Measurements from ENCODE around the gene COPS6.

DNA sequence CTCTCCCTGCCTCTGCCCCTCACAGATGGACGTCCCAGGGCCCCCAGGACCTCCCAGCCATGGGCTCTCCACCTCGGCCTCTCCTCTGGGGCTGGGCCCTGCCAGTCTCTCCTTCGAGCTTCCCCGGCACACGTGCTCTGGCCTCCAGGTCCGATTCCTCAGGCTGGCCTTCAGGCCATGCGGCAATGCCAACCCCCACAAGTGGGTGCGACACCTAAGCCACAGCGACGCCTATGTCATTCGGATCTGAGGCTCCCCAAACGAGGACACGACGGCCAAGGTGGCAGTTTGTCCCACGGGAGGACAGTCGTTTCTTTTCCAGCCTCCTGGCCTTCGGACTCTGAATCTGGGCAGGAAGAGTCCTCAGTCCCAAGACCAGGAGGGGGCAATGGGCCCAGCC, 17.9 kb downstream of the COPS6 start:
- TF ChIP-seq, protein P1, sequence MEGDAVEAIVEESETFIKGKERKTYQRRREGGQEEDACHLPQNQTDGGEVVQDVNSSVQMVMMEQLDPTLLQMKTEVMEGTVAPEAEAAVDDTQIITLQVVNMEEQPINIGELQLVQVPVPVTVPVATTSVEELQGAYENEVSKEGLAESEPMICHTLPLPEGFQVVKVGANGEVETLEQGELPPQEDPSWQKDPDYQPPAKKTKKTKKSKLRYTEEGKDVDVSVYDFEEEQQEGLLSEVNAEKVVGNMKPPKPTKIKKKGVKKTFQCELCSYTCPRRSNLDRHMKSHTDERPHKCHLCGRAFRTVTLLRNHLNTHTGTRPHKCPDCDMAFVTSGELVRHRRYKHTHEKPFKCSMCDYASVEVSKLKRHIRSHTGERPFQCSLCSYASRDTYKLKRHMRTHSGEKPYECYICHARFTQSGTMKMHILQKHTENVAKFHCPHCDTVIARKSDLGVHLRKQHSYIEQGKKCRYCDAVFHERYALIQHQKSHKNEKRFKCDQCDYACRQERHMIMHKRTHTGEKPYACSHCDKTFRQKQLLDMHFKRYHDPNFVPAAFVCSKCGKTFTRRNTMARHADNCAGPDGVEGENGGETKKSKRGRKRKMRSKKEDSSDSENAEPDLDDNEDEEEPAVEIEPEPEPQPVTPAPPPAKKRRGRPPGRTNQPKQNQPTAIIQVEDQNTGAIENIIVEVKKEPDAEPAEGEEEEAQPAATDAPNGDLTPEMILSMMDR (IDR thresholded peaks at IDR 0.05), result no peak
- TF ChIP-seq POLR2A (IDR thresholded peaks at IDR 0.05), result no peak

Data from thyroid gland (tissue), 4 donors.